Retinal pigment epithelial cell (primary cell): ENCODE results near the gene GALNT15.

Experiments
- DNase-seq: peaks from one replicate; pipeline ENCODE4 v3.0.0-alpha.2; 2010; ENCODE audit warnings: low read depth
- H3K4me3 ChIP-seq: 2 replicates; pipeline ENCODE4 v1.5.1; 2011; ENCODE audit warnings: mild to moderate bottlenecking, low read length, control low read depth, moderate library complexity
- CTCF ChIP-seq: conservative IDR thresholded peaks from 2 replicates; pipeline ENCODE4 v1.5.1; 2011; ENCODE audit warnings: low read depth, low read length, control low read depth, inconsistent platforms

GALNT15 gene

GRCh38 chr3:16183601-16184270, 9.3 kb downstream of the GALNT15 start:
- no peak for TF ChIP-seq CTCF
- no peak for DNase-seq
- H3K4me3 ChIP-seq = no peak overlapping the region

GRCh38 chr3:16186086-16186485, 11.6 kb downstream of the GALNT15 start:
- TF ChIP-seq CTCF = no peak
- no peak overlapping the region for H3K4me3 ChIP-seq
- DNase-seq = no peak

GRCh38 chr3:16186565-16186964, 12.1 kb downstream of the GALNT15 start:
- TF ChIP-seq CTCF = no peak
- no peak for DNase-seq
- H3K4me3 ChIP-seq = no peak overlapping the region

GRCh38 chr3:16187213-16187790, 12.8 kb downstream of the GALNT15 start:
- DNase-seq = no peak
- no peak for TF ChIP-seq CTCF
- H3K4me3 ChIP-seq = no peak overlapping the region

- no peak overlapping the region for H3K4me3 ChIP-seq
- no peak for DNase-seq
- no peak for TF ChIP-seq CTCF
These were observed 13.6 kb downstream of the GALNT15 start for GRCh38 chr3:16188071-16188470.

GRCh38 chr3:16189201-16189600, 14.7 kb downstream of the GALNT15 start:
- H3K4me3 ChIP-seq = no peak overlapping the region
- TF ChIP-seq CTCF = no peak
- DNase-seq = no peak

GRCh38 chr3:16190704-16191103, 16.2 kb downstream of the GALNT15 start:
- DNase-seq = no peak
- no peak for TF ChIP-seq CTCF

More at GRCh38 chr3:16190704-16191103, 16.2 kb downstream of the GALNT15 start:
- no peak overlapping the region for H3K4me3 ChIP-seq
